Transverse colon (tissue), 4 donors: ENCODE measurements around the gene KAT6B. TPM values are rescaled to one million over a fixed set of nuclear protein-coding genes. Genes with fewer than 3 reads are reported as not detected.

Source experiments
- DNase-seq: peaks from one replicate; pipeline ENCODE4 v3.0.0-alpha.2; 2019
- H3K27ac ChIP-seq, 4 donors: fragments of 200-600 bp; sonication (generic); 2 replicates each; pipeline ENCODE4 v1.5.1; 2016 to 2018; ENCODE audit warnings: inconsistent platforms in 4 of 4
- H3K27me3 ChIP-seq: fragments of 200-600 bp; sonication (generic); 2 replicates; pipeline ENCODE4 v1.5.1; 2017; ENCODE audit warnings: inconsistent platforms
- H3K36me3 ChIP-seq, 4 donors: fragments of 200-600 bp; sonication (generic); 2 replicates each; pipeline ENCODE4 v1.5.1; 2017 to 2019; ENCODE audit warnings: inconsistent platforms in 4 of 4
- H3K4me1 ChIP-seq, 4 donors: fragments of 200-600 bp; sonication (generic); 2 replicates each; pipeline ENCODE4 v1.5.1; 2017 to 2020; ENCODE audit warnings: inconsistent platforms in 4 of 4
- H3K4me3 ChIP-seq, 4 donors: fragments of 200-600 bp; sonication (generic); 1 replicate in 1 of 4; 2 replicates in 3 of 4; pipeline versions ENCODE4 v1.5.1 to v1.6.1; 2017 to 2019; ENCODE audit warnings: inconsistent platforms in 4 of 4
- H3K9me3 ChIP-seq, 2 donors: fragments of 200-600 bp; sonication (generic); 2 replicates each; pipeline ENCODE4 v1.5.1; 2017 to 2019; ENCODE audit warnings: inconsistent platforms in 2 of 2
- EP300 ChIP-seq: sonication (generic); formaldehyde crosslinking; IDR thresholded peaks from one replicate; pipeline ENCODE4 v1.6.1; 2017; ENCODE audit warnings: antibody characterized with exemption, low read depth
- POLR2A ChIP-seq: fragments of 450-650 bp; IDR thresholded peaks from one replicate; pipeline ENCODE4 v1.6.1; 2016; ENCODE audit warnings: antibody characterized with exemption, mild to moderate bottlenecking, moderate library complexity
- POLR2AphosphoS5 ChIP-seq, 3 donors: sonication (generic); formaldehyde crosslinking; IDR thresholded peaks; one replicate each; pipeline ENCODE4 v1.6.1; 2016; ENCODE audit warnings: antibody characterized with exemption in 3 of 3
- WGBS, 2 donors: methylation state at CpG; one replicate each; pipeline ENCODE4 v1.1.5; 2018; ENCODE audit warnings: low coverage in 1 of 2; 5-methylcytosine and 5-hydroxymethylcytosine counted together
- in situ Hi-C, 4 donors: fragments of 200-750 bp; cut with MboI; loops; one replicate each; pipeline versions ENCODE4 v1.15.0 to v1.15.1; 2017; ENCODE audit warnings: low sequenced_read_pairs in 3 of 4, low pct_ligation_motif_present in 1 of 4, low pct_unique_long_range_greater_than_20kb in 1 of 4
- intact Hi-C: fragments of 100-400 bp; cut with DNase I; formaldehyde crosslinking; loops from one replicate; pipeline ENCODE4 v1.15.1; 2023; ENCODE audit warnings: low total_unique reads
- total RNA-seq, 4 donors: library from RNA; depleted of rRNA; stranded (reverse); fragments of >200 nt; gene quantifications; one replicate each; pipeline ENCODE4 v1.1.0, GENCODE V29; 2016
- TF ChIP-seq, protein P1 (sequence below), 5 experiments: fragments of 200-600 bp in 3 of 5; fragments of 450-650 bp in 2 of 5; sonication (generic) in 3 of 5; IDR thresholded peaks; 1 replicate in 2 of 5; 2 replicates in 3 of 5; pipeline ENCODE4 v1.5.1; 2016 to 2017; ENCODE audit warnings: antibody characterized with exemption in 5 of 5, inconsistent platforms in 3 of 5, mild to moderate bottlenecking in 2 of 5, moderate library complexity in 1 of 5

Gene KAT6B
- total RNA-seq, 4 donors from 2014 or later: 27.3 to 67.0 (median 54.9) TPM

GRCh38 chr10:74993649-74994048 is 167.2 kb downstream of the KAT6B start:
- 93 to 96% methylated on average over 2 to 3 of the region's 3 CpGs for WGBS, 2 donors
- intact Hi-C loops (no loop called here), in situ Hi-C loops (no loop called here)
- no peak for TF ChIP-seq EP300
- TF ChIP-seq, protein P1, sequence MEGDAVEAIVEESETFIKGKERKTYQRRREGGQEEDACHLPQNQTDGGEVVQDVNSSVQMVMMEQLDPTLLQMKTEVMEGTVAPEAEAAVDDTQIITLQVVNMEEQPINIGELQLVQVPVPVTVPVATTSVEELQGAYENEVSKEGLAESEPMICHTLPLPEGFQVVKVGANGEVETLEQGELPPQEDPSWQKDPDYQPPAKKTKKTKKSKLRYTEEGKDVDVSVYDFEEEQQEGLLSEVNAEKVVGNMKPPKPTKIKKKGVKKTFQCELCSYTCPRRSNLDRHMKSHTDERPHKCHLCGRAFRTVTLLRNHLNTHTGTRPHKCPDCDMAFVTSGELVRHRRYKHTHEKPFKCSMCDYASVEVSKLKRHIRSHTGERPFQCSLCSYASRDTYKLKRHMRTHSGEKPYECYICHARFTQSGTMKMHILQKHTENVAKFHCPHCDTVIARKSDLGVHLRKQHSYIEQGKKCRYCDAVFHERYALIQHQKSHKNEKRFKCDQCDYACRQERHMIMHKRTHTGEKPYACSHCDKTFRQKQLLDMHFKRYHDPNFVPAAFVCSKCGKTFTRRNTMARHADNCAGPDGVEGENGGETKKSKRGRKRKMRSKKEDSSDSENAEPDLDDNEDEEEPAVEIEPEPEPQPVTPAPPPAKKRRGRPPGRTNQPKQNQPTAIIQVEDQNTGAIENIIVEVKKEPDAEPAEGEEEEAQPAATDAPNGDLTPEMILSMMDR (IDR thresholded peaks at IDR 0.05): no peak
- TF ChIP-seq POLR2A: no peak
- TF ChIP-seq POLR2AphosphoS5 (IDR thresholded peaks at IDR 0.05): no peak
- Histone ChIP-seq H3K4me1 (peaks cover 6 to 15% (median 8%) of the 10 kb centered on the region in 4 donors), H3K36me3 (peaks cover 0 to 13% (median 0%) of the 10 kb centered on the region in 4 donors), H3K9me3 (no peaks in the 10 kb centered on the region), H3K4me3 (no peak overlapping the region), H3K27ac (no peak overlapping the region), H3K27me3 (no peaks in the 10 kb centered on the region)
- no peak for DNase-seq

DNA sequence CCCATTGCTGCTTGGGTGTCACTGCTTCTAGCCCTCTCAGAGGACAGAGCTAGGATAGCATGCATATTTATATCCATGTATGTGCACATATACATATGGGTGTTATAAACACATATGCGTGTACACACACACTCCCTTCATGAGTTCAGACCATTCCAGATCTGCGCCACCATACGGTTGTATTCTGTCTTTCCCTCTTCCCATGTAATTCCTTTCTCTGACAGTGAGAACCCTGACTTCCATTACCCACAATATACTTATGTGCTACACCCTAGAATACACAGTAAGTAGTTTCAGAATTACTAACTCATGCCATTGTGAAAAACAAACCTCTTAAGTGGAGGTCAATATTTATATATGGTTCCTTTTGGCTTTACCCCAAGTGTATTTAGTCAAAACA is 168.5 kb downstream of the KAT6B start:
- Histone ChIP-seq H3K27ac (no peak overlapping the region), H3K4me3 (no peak overlapping the region), H3K4me1 (peaks cover 0 to 5% (median 0%) of the 10 kb centered on the region in 4 donors), H3K27me3 (no peaks in the 10 kb centered on the region), H3K9me3 (no peaks in the 10 kb centered on the region), H3K36me3 (peaks cover 0 to 17% (median 0%) of the 10 kb centered on the region in 4 donors)
- in situ Hi-C loops: no loop called here
- TF ChIP-seq EP300 (no peak), POLR2AphosphoS5 (IDR thresholded peaks at IDR 0.05) (no peak), POLR2A (no peak)
- TF ChIP-seq, protein P1 (IDR thresholded peaks at IDR 0.05): no peak
- intact Hi-C loops: no loop called here
- no peak for DNase-seq
- 79% methylated on average over 3 of the region's 3 CpGs; no CpG with 5 or more reads in 1 of the 2 donors for WGBS, 2 donors

DNA sequence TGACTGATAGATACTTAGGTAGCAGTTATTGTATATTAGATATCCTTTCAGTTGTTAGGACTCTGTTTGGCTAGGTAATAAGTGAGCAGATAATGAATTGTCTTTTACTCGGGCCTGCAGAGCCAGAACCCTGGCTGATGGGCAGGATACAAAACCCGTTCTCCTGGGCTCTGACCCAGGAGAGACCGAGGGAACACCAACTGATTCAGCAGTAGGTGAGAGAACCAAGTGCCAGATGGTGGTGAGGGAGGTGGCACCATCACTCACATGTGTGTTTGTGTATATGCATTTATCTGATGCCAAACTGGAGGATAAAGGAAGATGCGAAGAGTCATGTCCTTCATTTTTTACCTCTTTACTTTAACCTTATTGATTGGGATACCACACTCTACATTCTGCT is 169.4 kb downstream of the KAT6B start:
- Histone ChIP-seq H3K9me3 (no peaks in the 10 kb centered on the region), H3K27me3 (no peaks in the 10 kb centered on the region), H3K36me3 (peaks cover 0 to 17% (median 0%) of the 10 kb centered on the region in 4 donors), H3K4me3 (no peak overlapping the region), H3K4me1 (peaks cover 0 to 5% (median 0%) of the 10 kb centered on the region in 4 donors), H3K27ac (no peak overlapping the region)
- no peak for TF ChIP-seq POLR2AphosphoS5 (IDR thresholded peaks at IDR 0.05)
- TF ChIP-seq, protein P1 (IDR thresholded peaks at IDR 0.05): no peak
- 89 to 93% methylated on average over 2 to 4 of the region's 4 CpGs for WGBS, 2 donors
- intact Hi-C loops: no loop called here
- in situ Hi-C loops: no loop called here
- no peak for DNase-seq

GRCh38 chr10:74997163-74997562 is 170.8 kb downstream of the KAT6B start:
- in situ Hi-C loops (no loop called here), intact Hi-C loops (no loop called here)
- TF ChIP-seq POLR2AphosphoS5 (IDR thresholded peaks at IDR 0.05): no peak
- TF ChIP-seq EP300: no peak
- TF ChIP-seq, protein P1 (IDR thresholded peaks at IDR 0.05): no peak
- 75 to 81% methylated on average over 3 to 4 of the region's 4 CpGs for WGBS, 2 donors
- Histone ChIP-seq H3K27me3 (no peaks in the 10 kb centered on the region), H3K4me3 (no peak overlapping the region), H3K4me1 (peaks cover 0 to 2% (median 0%) of the 10 kb centered on the region in 4 donors), H3K27ac (no peak overlapping the region), H3K9me3 (no peaks in the 10 kb centered on the region), H3K36me3 (peaks cover 0 to 17% (median 0%) of the 10 kb centered on the region in 4 donors)
- DNase-seq: no peak
